22Rv1 (cell line): ENCODE measurements around the gene KIFC3.

Experiments
- H3K27ac ChIP-seq: fragments of 450-650 bp; 2 replicates; pipeline ENCODE4 v1.5.1; 2017
- ZFX ChIP-seq: fragments of 450-650 bp; IDR thresholded peaks from 2 replicates; pipeline ENCODE4 v1.6.1; 2017; ENCODE audit warnings: antibody characterized with exemption, borderline replicate concordance
- TF ChIP-seq, protein P1 (sequence below): fragments of 450-650 bp; IDR thresholded peaks from 2 replicates; pipeline ENCODE4 v1.5.1; 2017; ENCODE audit warnings: mild to moderate bottlenecking

The KIFC3 gene

DNA sequence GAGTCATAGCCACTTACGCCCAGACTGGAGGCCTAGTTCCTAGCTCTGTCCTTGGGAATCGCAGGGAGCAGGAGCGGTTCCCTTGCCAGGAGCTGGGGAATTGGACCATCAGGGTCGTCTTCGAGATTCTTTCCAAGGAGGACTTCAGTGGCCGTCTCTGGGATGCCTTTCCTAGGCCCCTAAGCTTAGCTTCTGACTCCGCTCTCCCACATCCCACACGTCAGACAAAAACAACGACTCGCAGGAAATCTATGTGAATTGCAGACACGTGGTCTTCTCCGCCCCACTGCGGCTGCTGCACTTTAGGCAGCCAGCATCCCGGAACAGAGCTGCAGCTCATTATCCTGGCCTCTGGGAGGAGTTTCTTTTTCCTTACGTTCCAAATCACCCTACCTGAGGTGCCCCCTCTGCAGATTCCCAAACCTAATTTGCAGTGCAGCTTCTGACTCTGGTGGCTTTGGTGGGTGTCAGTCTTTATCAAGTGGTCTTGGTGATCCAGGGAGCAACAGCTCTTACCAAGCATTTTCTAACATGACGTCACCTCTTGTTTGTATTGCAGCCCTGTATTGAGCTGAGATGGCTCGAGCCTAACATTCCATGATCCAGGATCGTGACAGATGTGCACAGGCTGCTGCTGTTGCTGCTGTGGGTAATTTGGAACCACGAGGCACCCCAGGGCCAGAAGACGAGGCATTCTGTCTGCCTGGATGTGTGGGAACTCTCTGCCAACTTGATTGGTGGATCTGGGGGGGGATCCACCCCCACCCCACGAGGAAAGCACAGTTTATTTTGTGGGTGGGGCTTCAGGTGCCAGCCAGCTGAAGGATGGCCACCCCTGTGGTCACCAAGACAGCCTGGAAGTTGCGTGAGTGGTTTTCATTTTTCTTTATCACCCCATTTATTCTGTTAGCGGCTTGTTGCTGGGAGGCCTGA lies 65.6 kb downstream of the KIFC3 start:
- TF ChIP-seq, protein P1, sequence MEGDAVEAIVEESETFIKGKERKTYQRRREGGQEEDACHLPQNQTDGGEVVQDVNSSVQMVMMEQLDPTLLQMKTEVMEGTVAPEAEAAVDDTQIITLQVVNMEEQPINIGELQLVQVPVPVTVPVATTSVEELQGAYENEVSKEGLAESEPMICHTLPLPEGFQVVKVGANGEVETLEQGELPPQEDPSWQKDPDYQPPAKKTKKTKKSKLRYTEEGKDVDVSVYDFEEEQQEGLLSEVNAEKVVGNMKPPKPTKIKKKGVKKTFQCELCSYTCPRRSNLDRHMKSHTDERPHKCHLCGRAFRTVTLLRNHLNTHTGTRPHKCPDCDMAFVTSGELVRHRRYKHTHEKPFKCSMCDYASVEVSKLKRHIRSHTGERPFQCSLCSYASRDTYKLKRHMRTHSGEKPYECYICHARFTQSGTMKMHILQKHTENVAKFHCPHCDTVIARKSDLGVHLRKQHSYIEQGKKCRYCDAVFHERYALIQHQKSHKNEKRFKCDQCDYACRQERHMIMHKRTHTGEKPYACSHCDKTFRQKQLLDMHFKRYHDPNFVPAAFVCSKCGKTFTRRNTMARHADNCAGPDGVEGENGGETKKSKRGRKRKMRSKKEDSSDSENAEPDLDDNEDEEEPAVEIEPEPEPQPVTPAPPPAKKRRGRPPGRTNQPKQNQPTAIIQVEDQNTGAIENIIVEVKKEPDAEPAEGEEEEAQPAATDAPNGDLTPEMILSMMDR, result peak; percentile 42
- no peak for TF ChIP-seq ZFX
- peak overlapping the region; percentile 79 for H3K27ac ChIP-seq

DNA sequence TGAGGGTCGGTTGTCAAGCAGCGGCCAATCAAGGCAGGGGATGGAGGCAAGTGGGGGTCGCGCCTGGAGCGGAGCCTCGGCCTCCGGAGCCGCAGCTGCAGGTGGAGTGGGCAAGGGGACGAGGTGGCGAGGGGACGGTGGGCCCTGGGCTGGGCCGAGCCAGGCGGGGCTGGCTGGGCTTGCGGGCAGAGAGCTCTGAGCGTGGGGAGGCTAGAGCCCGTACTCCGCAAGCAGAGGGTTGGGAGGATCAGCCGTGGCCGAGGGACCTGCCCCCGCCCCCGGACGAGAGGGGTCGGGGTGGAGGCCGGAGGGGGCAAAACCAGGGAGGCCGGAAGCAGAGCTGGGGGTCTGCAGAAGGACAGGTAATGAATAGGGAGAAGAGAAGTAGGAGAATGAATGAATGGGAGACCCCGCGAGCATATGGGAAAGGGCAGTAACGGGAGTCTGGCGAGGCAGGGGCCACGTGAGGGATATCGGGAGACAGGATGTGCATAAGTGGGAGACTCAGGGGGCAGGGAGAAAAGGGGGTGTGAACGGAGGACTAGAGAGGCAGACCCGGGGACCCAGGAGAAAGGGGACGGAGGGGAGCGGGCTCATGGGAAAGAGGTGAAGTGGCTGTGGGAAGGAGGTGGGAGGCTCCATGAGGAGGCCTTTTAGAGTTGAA lies 66.4 kb downstream of the KIFC3 start, which contains the start of gene KATNB1:
Gene KATNB1, plus strand, starts transcription at position 16 of the 664 bp plus-strand sequence. CDS start 1,474 bp downstream, outside the sequence.
- peak within 1 kb of the TSS; percentile 79 for H3K27ac ChIP-seq
- no peak for TF ChIP-seq ZFX
- TF ChIP-seq, protein P1, result no peak

DNA sequence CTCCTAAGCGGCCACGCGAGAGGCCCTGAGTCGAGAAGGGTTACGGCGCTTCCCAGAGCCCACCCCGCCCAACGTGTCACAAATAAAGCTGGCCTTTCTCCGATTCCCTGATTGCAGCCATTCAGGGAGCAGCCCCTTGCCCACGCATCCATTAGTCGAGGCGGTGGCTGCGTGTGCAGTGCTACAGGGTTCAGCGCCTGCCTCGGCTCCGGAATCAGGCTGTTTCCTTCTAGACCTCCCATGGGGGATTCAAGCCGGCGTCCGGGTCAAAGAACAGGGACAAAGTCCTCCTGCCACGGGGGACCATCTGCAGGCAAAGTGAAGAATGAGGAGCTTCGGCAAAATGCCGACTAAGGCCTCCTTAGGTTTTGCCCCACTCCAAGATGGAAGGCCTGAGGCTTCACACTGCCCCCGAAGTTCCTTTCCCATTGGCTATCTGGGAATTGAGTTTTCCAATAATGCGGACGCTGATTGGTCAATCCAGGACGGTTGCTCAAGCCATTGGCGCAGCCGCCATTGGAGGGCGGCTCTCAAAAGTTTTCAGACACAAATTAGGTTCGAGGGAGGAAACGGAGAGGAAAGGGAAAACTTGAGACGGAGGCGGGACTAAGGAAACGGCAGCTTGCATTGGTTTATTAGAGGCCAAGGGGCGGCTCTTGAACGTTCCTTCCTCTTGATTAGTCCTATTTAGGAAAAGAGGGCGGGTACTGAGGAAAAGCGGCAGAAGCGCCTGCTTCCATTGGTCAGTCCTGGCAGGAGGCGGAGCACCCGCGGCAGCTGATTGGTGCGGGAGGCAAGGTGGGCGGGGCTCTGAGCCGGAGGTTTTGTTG lies 67.2 kb downstream of the KIFC3 start:
- TF ChIP-seq ZFX, result no peak
- TF ChIP-seq, protein P1, result no peak
- peak overlapping the region; percentile 79 for H3K27ac ChIP-seq

DNA sequence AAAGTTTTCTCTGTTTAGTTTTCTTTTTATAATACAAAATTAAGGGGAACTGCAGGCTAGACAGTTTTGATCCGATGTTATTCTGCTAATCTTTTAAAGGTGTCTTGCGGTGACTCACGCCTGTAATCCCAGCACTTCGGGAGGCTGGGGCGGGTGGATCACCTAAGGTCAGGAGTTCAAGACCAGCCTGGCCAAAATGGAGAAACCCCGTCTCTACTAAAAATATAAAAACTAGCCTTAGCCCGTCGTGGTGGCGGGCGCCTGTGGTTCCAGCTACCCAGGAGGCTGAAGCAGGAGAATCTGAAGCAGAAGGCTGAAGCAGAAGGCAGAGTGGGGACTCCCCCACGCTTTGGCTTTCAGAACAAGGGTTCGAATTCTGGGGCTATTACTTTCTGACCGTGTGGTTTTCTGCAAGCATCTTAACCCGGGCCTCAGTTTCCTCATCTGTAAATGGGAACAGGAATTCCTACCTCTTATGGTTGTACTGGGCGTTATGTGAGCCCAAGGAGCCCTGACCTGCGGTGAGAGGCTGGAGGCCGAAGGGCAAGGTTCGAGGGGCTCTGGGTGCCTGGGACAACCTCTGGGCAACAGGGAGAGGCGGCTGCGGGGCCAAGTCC lies 67.9 kb downstream of the KIFC3 start:
- TF ChIP-seq, protein P1, result no peak
- peak overlapping the region; percentile 79 for H3K27ac ChIP-seq

DNA sequence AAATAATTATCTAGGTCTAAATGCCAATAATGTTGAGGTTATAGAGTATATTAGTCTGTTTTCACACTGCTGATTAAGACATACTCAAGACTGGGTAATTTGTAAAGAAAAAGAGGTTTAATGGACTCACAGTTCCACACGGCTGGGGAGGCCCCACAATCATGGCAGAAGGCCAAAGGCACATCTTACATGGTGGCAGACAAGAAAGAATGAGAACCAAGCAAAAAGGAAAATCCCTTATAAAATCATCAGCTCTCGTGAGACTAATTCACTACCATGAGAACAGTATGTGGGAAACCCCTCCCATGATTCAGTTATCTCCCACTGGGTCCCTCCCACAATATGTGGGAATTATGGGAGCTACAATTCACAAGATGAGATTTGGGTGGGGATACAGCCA lies 69.6 kb downstream of the KIFC3 start:
- TF ChIP-seq ZFX, result no peak
- TF ChIP-seq, protein P1, result no peak
- H3K27ac ChIP-seq, result no peak overlapping the region

DNA sequence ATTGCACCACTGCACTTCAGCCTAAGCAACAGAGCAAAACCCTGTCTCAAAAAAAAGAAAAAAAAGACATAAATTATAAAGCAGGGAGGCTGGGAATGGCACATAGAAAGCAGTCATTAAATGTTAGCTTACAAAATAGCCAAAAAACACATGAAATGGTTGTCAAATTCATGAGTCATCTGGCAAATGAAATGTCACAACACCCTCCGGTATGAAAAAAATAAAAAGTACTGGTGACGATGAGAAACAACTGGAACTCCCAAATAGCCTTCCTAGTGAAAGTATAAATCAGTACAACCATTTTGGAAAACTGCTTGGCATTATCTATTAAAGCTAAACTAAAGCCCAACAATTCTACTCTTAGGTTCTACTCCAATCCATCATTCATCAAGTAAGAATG lies 70.3 kb downstream of the KIFC3 start:
- no peak overlapping the region for H3K27ac ChIP-seq

More for the DNA sequence above, 70.3 kb downstream of the KIFC3 start:
- TF ChIP-seq ZFX, result no peak
- TF ChIP-seq, protein P1, result no peak
